Mesangial cell (primary cell): Measurements from ENCODE around the gene HOXA3. TPM values are rescaled to one million over a fixed set of nuclear protein-coding genes. Genes with fewer than 3 reads are reported as not detected.

ENCODE experiments used
- total RNA-seq: library from RNA; depleted of rRNA; stranded (reverse); fragments of >200 nt; gene quantifications from 2 replicates; pipeline ENCODE4 v1.2.3, GENCODE V29; 2015

Gene HOXA3
- total RNA-seq, 1 donor from 2014 or later: 86.7 TPM

Other genes starting within 250 kb of the HOXA3 start
- 5.1 and 5.4 TPM in 2 replicates for gene HOXA1, start 56.6 kb downstream of the HOXA3 start, total RNA-seq
- gene HOXA2, start 49.9 kb downstream of the HOXA3 start, total RNA-seq: 2.4 and 2.7 TPM in 2 replicates
- 6.7 and 9.6 TPM in 2 replicates for gene HOXA4, start 21.8 kb downstream of the HOXA3 start, total RNA-seq
- gene HOXA5, start 8.9 kb downstream of the HOXA3 start, total RNA-seq: 23.5 and 46.8 TPM in 2 replicates
- 11.1 and 18.8 TPM in 2 replicates for gene HOXA6, start 4.8 kb downstream of the HOXA3 start, total RNA-seq
- gene HOXA7, start 4.1 kb upstream of the HOXA3 start, total RNA-seq: 16.8 and 26.6 TPM in 2 replicates
- gene HOXA9, start 13.0 kb upstream of the HOXA3 start, total RNA-seq: 87.0 and 98.1 TPM in 2 replicates
- 45.8 and 54.5 TPM in 2 replicates for gene HOXA10, start 21.7 kb upstream of the HOXA3 start, total RNA-seq
- gene HOXA11, start 32.6 kb upstream of the HOXA3 start, total RNA-seq: 14.5 and 24.2 TPM in 2 replicates
- not detected in 2 replicates for gene HOXA13, start 47.5 kb upstream of the HOXA3 start, total RNA-seq
- gene EVX1, start 90.2 kb upstream of the HOXA3 start, total RNA-seq: not detected in 2 replicates